ENCODE measurements around the gene NMNAT3.

GRCh38 chr3:139560411-139560810 is 117.4 kb downstream of the NMNAT3 start:
- no peak for TF ChIP-seq YY1 (IDR thresholded peaks at IDR 0.05; ENCODE audit: insufficient read depth, insufficient read length)
- no peak for TF ChIP-seq ZNF274 (IDR thresholded peaks at IDR 0.05; ENCODE audit: low read depth, low read length)
- TF ChIP-seq SUZ12 (IDR thresholded peaks at IDR 0.05; ENCODE audit: extremely low read depth, insufficient read depth, insufficient read length), result no peak
